Stimulated activated CD8-positive, alpha-beta memory T cell treated with anti-CD3 and anti-CD28 coated beads, Interleukin-4, amount 100 ng/mL, for 24 hours (primary cell): ENCODE results near the gene MTA1.

Experiments used
- DNase-seq: peaks from one replicate; pipeline ENCODE4 v3.0.0-alpha.2; 2020; ENCODE audit warnings: low read depth

The MTA1 gene

DNA sequence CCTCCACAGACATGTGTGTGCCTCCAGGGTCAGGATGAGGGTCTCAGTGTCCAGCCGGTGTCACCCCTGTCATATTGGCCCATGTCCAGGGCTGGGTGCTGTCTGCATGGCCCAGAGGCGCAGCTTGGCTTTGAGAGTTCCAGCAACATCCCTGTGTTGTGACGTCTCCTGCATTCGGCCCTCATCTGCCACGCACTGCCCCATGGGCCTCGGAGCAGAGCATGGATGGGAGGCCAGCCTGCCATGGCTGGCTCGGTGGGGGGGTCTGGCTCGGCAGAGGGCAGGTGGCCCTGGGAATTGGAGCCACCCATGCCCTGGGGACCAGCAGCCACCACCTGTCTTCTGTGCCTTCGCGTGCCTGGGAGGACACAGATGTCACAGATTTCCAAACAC, 32.1 kb upstream of the MTA1 start:
- DNase-seq: no peak

DNA sequence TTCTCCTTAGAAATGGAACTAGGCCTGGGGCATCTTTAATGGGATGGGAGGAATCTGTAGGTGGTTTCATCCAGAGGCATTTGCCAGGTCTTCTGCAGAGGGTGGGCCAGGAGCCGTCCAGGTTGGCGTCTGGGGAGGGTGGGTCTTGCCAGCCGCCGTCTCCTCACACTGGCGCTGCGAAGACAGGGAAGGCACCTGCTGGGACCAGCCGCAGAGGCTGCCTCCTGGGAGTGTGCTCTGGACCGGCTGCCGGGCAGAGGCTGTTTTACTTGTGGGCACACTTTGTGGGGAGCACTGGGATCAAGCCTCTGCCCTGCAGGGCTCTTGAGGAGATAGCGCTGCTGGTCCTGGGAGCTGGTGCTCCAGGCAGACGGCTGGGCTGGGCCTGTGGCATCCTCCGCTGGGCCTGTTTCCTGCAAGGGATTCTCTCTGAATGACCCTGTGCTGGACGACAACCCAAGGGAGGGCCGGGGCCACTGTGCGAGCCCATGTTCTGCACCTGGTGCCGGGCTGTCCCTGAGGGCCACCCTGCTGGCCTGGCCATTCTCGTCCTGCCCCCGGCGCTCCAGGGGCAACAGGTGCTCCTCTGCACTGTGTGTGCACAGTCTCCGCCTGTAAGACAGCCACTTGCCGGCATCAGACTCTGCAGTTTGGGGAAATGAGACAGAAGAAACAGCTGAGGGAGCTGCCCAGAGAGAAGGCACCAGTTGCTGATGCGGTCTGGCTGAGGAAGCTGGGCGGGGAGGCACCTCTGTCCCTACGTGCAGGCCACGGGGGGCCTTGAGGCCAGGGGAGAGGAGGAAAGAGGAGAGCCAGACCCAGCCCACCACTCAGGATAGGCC, 31.3 kb upstream of the MTA1 start:
- DNase-seq: no peak

DNA sequence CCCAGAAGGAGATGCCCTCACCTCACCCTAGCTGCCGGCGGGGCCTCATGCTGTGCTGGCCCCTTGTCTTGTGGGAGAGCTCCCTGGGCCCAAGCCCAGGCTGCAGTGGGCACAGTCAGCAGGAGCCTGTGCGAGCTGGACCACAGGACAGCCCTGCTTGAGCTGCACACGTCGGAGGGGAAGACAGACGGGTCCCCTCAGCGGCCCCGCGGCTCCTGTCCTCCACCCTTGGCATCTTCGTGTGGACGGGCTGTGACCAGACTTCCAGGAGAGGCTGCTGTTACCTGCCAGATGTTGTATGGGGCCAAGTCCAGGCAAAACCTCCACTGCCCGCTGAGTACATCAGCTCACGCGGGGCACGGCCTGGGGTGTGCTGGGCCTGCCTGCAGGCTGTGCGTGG, 30.7 kb upstream of the MTA1 start:
- no peak for DNase-seq

DNA sequence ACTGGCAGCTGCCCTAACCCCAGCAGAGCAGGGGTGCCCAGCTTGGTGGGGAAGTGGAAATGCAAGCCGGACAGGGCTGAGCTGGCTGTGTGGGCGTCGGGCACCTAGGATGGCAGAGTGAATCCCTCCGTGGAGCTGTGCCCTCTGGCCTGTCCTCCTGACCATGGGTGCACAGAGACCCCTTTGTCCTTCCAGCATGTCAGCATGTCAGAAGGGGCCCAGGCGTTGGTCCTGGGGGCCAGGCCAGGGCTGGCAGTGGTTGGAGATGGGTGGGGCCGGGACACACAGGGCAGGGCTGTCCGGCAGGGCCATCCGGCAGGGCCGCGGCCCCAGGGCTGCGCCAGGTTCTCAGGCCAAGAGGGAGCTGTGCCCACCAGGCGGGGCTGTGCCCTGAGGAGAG, 30.1 kb upstream of the MTA1 start:
- no peak for DNase-seq

DNA sequence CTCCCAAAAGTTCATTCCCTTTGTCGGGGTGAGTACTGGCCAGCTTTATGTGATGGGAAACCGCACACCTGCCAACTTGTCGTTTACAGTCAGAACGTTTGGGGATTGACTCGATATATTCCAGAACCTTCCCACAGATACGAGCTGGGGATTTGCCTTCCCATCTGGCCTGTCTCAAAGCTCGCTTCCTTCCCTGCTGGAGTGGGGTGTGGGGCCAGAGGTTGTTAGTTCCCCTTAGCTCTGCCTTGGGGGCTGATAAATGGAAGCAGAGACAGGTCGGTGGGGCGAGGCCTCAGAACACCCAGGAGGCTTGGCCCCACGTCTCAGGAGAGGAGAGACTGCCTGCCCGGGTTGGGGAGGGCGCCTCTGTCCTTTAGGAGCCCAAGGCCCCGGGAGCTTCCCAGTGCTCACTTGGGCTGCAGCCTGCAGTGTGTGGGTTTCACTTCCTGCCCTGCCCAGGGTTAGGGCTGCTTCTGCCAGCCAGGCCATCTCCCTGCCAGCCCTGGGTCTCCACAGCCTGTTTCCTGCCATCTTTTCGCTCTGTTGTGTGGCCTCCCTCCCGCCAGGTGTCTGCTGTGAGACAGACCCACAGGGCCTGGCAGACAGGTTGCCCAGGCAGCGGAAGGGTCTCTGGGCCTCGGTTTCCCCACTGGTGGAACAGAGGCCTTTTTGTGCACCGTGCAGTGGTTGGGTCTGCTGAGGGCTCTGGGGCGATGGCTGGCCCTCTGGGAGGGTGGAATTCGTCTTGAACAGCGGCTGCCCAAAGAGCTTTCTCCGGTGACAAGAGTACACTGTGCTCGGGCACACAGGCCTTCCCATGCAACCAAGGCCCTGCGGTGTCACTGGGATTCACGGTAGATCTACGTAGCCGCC, 29.4 kb upstream of the MTA1 start:
- DNase-seq: no peak

DNA sequence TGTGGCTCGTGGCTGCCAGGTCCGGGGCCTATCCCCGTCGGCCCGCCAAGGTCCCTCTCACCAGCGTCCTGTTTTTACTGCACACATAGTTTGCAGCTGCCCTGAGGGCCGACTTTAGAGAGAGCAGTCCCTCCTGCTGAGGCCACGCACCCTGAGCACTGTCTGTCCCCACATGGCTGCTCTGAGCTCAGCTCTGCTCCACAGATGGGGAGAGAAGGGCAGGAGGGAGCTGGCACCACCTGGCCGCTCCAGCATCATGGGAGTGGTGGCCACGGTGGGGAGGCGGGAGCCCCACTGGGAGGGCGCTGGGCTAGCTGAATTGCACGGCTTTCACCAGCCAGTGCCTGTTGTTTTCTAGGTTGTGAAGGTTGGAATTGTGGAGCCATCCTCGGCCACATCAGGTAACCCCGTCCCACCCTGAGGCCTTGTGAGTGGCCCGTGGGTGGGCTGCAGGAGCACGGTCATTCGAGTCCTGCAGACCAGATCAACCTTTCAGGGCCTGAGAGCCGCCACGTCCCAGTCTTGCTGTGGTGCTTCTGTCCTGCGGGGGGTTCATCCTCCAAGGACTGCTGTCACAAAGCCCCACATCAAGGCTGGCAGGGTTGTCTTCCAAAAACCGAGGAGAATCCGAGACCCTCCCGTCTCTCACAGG, 28.7 kb upstream of the MTA1 start:
- DNase-seq: no peak

DNA sequence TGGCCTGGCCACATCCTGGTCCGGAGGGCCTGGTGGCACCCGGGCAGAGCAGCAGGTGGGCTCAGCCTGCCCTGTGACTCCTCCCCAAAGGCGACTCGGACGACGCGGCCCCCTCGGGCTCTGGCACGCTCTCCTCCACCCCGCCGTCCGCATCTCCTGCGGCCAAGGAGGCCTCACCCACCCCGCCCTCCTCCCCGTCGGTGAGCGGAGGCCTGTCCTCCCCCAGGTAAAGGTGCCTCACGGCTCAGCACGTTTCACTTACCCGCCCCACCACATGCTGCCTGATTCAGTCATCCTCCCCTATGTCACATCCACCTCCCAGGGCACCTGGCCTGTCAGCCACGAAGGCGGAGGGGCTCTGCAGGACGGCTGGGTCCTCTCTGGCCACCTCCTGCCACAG, 28.1 kb upstream of the MTA1 start:
- DNase-seq: no peak

DNA sequence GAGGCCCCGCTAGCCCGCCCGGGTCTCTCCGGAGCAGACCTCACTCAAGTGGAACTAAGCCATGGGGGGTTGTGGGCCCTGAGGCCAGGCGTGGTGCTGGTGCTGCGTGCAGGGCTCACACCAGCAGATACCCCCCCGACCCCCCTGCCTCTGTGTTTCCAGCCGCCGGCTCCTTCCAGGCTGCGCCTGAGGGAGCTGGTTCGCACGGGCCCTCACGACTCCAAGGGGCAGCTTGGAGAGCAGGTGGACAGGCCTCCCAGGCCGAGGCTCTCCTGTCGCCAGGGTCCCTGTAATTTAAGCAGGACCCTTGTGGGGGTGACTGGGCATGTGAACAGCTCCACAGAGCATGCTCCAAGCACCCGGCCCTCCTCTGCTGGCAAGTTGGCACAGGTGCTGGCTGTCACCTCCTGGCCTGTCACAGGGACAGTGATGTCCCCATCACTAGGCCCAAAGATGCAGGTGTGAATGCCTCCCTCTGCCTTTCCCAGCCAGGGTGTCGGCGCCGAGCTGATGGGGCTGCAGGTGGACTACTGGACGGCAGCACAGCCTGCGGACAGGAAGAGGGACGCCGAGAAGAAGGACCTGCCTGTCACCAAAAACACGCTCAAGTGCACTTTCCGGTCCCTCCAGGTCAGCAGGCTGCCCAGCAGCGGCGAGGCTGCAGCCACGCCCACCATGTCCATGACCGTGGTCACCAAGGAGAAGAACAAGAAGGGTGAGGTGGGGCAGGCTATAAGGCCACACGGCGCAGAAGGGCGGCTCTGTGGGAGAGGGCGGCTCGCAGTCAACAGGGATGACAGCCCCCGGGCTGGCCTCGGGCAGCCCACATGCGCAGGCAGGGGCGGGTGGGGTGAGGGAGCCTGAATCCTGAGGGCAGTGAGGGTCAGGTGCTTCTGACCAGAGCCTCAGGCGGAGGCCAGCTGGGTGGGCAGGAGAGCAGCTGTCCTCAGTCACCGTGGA, 27.2 kb upstream of the MTA1 start:
- DNase-seq: no peak

DNA sequence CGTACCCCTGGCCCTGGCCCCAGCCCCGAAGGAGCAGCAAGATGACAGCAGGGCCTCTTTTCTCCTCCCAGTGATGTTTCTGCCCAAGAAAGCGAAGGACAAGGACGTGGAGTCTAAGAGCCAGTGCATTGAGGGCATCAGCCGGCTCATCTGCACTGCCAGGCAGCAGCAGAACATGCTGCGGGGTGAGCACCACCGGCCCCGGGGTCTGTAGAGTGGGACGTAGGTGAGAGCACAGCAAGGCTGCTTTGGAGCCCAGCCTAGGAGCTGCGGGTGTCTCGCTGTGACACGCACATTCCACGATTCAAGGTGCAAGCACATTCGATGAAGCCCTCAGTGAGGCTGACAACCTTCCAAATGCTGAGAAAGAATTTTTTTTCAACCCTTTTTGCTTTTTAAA, 26.5 kb upstream of the MTA1 start:
- no peak for DNase-seq

DNA sequence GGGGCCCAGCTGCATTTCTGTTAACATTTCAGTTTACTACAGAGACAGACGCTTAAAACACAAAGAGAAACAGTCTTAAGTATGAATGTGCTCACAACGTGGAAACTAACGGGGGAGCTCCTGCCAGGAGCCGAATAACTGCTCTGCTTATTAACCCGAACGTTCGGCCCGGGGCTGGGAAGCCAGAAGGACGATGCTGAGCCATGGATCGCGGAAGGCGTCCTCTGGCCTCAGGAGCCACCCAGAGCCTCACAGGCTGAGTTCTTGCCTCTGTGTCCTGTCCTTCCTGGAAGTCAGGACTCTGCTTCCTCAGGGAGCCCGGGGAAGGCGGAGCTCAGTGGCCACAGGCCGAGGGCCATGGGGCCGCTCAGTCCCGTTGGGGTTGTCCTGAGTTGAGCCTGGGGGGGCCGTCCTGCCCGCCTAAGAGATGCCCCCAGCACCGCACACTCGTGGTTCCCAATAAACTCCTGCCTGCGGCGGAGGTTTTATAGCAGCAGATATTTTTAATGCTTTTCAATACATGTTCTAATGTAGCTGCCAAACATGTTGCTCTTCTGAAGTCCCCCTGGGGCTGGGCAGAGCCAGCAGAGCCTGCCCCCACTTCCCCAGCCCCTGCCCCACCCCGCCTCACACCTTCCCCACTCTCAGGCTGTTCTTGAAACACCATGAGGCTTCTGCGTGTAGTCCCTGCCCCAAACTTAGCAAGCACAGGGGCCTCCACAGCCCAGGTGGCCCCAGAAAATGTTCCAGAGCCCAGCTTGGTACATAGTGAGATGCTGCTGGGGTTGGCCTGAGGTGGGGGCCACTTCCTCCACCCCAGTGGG, 24.7 kb upstream of the MTA1 start:
- no peak for DNase-seq

DNA sequence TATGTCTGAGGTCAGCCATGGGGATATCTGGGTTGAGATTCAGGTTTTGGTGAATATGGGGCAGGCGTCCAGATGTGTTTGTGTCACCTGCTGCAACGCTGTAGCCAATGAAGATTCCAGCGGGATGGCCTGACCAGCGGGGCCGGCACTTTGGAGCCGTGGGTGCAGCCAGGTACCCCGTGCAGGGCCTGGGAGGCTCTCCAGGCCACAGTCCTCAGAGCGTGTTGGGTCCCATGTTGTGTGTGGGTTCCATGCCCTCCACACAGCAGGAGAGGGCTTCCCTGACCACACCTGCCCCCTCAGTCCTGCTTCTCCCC, 24.1 kb upstream of the MTA1 start:
- DNase-seq: no peak

DNA sequence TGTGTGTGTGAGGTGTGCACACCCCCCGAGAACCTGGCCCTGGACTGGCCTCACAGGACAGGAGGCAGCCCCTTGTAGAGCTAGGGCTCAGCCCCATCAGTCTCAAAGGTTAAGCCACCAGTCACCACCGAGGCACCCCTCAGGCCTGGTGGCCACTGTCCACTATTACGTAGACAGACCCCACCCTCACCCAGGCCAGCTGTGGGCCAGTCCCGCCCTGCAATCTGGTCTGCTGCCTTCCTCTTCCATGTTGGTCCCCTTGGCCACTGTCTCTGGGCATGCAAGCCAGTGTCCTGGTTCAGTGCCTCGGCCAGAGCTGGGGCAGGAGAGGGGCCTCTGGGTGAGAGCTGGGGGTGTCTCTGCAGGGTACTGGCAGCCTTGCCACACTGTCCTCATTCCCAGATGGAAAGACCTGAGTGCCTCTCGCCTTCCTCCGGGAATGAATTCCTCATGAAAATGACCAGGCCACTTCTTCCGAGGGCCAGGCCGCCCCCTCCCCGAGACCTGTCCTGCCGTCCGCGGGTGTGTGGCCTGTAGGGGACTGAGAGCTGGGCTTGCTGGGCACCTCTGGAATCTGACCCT, 22.2 kb upstream of the MTA1 start:
- no peak for DNase-seq

DNA sequence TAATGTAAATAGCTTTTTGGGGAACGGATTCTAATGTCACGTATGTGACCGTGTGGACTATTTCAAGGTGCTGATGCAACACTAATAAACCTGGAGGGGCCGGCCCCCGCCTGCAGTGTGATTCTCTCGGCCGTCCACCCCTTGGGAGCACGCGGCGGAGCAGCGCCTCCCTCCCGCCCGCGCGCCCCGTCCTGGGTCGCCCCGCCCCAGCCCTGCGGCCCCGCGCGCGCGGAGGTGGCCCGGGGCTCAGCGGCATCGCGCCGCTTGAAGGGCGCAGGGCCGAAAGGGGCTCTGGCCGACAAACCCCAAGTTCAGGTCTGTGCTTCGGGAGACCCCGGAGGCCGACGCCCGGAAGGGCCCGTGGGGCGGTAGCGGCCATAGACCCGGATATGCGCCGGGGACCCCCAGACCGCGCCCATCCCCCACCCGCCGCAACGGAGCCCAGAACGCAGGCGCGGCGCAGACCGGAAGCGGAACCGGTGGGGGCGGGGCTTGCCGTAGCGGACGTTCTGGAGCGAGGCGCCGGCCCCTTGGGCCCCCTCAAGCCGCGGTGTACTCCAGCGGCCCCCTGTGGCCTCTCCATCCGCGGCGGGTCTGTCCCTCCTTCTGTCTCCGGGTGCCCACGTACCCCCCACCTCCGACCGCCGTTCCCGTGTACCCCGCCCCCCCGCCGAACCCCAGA, 21.4 kb upstream of the MTA1 start, which contains the start of gene TEX22:
TSS of gene TEX22 (plus strand) at position 495 of the 682 bp plus-strand sequence. CDS start 803 bp downstream, outside the sequence.
- DNase-seq: peak; percentile 91

DNA sequence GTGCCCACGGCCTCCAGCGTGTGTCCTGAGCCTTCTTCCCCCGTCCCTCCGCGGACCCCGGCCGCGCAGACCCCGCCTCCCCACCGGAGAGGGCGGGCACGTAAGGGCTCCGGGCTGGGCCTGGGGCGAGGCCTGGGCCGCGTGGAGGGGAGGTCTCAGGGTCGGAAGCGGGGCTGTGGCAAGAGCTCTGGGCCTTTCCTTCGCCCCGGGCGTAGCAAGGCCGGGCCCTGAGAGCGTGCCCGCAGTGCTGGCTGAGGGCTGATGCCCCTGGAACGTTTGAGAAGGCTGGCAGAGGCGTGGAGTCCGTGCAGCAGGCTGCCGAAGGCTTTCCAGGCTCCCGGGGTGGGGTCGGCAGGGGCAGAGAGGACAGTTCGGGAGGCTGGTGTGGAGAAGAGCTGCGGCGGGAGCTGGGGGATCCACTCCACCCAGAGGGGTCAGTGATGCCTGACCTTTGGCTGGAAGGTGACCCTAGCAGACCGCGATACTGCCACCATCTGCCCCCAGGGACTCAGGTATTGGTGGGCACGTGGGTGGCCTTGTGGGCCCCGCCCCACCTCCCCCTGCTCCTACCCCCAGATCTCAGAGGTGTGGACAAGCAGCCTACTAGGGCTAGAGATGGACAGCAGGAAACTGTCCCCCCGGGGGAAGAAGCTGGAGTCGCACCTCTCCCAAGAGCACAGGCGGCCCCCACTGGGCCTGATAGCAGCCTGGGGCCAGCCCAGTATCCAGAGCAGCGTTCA, 20.7 kb upstream of the MTA1 start:
- peak; percentile 34 for DNase-seq

DNA sequence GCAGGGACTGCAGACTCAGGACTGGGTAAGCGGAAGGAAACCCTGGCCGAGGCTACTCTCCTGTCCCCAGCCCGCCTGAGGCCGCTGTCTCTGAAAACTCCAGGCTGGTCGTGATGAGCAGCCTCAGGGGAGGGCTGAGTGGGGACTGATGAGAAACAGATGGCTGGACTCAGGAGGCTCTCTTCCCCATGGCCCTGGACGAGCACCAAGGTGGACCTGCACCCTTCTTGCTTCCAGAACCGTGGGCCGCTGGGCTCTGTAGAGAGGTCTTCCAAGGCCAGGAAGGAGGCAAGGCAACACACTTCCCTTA, 20.2 kb upstream of the MTA1 start:
- no peak for DNase-seq

DNA sequence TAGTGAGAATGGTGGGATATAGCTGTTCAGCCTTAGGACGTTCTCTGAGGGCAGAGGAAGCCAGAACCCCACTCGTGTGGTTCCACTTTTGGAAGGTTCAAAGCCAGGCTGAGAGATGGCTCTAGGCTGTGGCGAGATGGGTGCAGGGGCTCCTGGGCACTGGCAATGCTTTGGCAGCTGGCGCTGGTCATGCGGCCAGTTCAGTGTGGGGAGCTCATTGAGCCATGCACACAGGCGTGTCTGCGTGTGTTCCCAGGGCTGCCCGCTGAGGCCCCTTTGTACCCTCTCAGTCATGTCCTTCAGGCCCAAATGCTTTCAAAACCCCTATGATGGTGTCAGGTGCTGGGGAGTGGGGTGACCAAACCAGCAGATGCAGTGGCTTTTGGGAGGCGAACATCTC, 19.6 kb upstream of the MTA1 start:
- no peak for DNase-seq

DNA sequence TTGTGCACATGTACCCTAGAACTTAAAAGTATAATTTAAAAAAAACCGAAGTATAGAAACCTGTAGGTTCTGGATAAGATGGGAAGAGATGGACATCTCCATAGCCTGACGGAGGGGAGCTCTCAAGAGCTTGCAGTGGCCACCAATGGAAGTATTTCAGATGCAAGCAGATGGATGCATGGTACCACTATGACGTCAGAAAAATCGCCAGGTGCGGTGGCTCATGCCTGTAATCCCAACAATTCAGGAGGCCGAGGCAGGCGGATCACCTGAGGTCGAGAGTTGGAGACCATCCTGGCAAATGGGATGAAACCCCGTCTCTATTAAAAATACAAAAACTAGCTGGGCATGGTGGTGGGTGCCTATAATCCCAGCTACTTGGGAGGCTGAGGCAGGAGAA, 17.9 kb upstream of the MTA1 start:
- DNase-seq: no peak

DNA sequence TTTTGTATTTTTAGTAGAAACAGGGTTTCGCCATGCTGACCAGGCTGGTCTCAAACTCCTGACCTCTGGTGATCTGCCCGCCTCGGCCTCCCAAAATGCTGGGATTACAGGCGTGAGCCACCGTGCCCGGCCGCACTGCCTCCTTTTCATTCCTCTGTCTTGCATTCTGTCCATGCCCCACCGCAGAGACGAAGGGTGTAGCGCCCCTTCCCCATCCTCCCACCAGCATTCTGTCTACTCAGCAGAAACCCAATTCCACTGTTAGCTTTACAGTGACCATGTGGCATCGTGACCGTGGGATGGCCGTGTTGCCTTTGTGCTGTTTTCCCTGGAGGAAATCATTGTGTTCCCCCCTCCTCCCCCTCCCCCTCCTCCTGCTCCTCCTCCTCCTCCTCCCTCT, 11.0 kb upstream of the MTA1 start:
- no peak for DNase-seq

DNA sequence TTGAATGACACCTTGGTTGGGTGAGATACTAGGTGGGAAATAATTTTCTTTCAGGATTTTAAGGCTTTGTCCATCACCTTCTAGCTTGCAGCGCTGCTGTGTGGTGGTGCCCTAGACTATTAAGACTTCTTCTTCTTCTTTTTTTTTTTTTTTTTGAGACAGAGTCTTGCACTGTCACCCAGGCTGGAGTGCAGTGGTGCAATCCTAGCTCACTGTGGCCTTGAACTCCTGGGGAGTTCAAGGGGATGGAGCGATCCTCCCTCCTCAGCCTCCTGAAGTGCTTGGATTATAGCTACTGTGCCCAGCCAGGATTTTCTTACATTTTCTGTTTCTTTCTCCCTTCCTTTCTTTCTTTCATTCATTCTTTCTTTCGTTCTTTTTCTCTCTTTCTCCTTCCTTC, 10.3 kb upstream of the MTA1 start:
- DNase-seq: no peak
